ENCODE data around the gene FHAD1.

Gene FHAD1

DNA sequence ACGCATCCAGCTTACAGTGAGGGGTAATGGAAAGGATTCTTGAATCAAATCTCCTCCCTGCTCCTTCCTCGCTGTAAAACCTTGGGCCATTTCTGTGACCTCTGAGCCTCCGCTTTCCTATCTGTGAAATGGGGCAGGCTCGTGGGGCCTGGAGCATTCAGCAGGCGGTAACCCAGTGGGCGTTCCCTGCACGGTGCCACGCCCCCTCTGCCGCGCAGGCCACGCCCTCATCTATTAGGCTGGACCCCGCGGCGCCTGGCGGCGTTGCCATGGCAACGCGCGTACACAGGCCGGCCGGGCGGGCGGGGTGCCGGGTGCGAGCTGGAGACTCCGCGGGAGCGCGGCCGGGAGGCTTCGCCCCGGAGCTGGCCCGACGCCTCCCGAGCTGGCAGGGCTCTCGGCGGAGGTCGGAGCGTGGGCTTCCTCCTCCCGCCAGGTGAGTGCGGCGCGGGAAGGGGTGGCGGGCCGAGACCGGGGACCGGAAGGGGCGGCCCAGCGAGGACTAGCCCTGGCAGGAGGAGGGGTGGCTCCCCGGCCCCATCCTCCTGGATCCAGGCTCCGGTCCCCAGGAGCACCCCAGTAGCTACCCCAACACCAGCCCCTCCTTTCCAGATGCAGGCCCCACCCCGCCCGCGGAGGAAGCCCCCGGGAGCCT lies at the start of gene FHAD1:
Gene FHAD1 (plus strand): TSS at position 264 of the 655 bp plus-strand sequence. CDS start 4,562 bp downstream, outside the sequence.
- DNase-seq: peak; percentile 50

DNA sequence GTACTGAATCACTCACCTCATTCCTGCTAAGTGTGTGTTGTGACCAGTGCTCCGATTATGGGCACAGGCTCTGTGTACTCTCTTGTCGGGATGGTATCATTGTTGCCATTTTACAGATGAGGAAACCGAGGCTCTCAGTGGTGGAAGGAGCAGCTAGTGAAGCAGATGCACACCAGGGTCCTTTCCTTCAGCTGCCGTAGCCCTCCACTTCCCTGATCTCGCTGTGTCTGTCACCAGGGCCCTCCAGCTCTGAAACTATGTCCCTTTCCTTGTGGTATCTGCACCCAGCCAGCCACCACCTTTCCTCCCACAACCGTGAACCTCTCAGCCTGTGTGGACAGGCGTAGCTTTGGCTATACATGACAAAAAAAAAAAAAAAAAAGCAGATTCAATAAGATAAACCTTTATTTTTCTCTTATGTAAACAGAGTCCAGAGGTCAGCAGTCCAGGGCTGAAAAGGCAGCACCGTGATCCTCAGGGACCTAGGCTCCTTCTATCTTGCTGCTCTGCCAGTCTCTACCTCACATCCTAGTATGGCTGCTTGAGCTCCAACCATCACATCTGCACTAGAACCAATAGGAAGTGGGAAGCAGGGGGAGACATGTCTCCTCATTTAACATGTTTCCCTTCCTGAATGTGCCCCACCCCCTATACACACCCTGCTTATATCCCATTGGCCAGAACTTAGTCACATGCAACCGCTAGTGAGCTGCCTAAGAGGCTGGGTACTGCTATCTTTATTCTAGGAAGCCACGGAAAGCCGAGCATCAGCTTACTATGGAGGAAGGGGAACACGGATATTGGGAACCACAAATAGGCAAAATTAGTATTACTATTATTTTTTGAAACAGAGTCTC lies 49.2 kb upstream of the FHAD1 start:
- DNase-seq: no peak

DNA sequence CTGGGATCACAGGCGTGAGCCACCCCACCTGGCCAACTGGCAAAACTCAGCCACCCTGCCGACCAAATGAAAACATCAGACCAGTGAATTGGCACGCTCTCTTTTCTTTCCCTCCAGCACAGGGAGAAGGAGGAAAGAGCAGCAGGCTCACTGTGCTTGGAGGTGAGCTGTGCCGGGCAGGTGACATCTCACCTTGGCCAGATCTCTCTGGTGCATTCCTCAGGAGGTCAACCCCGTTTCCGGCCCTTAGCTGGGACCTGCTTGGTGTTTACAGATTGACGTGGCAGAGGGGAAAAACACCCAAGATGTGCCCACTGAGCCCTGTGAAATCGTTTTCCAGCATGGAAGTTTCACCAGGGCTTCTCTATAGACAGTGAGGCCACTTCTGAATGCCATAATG lies 48.3 kb upstream of the FHAD1 start:
- DNase-seq: no peak

DNA sequence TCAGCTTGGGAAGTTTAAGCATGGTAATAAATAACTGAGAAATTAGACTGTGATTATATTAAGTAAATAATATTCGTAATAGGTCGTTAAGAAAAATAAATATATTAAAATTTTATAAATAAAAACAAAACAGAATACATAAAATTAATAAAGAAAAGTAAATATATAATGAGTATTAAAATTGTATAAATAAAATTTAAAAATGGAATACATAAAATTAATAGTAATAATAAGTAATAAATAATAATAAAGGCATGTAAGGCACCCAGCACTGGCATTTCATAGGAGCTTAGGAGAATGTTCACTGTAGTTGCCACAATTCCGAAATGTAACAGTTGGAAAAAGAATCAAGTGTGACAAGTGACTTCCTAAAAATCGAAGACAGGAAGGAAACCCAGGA lies 45.8 kb upstream of the FHAD1 start:
- DNase-seq: no peak

DNA sequence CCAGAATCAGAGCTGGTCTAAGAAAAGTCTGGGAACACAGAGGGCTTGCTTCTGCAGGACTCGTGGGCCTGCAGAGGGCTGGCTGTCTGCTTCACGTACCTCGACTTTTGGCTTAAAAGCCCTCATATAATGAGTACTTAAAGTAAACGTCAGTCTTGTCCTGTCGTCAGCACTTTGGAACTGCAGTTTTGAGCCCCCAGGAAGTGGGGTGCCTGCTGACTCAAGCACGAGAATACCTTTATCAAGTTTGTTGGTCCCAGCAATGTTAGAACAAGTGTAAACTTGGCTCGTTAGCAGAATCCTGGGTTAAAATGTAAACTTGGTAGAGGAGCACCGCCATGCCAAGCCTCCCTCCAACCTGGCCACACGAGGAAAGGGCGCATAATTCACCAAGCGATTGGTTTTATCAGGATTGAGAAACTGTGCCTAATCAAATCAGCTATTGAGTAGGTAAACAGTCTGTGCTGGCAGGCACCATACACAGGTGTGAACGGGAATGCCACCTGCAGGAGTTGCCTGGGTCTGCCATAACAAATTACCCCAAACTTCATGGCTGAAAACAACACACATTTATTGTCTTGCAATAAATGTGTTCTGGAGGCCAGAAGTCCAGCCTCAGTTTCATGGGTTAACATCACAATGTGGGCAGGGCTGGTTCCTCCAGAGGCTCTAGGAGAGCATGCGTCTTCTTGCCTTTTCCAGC lies 45.0 kb upstream of the FHAD1 start:
- DNase-seq: no peak

DNA sequence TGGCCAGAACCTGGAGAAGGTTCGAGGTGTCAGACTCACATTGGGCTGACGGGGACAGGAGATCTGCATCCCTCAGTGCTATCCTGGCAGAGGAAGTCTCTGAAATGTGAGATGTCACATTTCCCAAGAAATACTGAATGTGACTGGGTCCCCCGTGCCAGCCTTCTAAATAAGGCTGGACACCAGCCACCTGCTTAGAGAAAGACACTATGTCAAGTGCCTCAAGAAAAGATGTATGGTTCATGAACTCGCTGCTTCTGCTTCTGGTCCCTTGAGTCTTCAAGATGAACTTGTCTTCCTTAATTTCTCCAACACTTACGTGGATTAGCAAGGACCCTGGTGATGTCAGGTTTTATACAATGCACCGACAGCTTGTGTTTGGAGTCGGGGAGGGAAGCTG lies 42.1 kb upstream of the FHAD1 start:
- no peak for DNase-seq

DNA sequence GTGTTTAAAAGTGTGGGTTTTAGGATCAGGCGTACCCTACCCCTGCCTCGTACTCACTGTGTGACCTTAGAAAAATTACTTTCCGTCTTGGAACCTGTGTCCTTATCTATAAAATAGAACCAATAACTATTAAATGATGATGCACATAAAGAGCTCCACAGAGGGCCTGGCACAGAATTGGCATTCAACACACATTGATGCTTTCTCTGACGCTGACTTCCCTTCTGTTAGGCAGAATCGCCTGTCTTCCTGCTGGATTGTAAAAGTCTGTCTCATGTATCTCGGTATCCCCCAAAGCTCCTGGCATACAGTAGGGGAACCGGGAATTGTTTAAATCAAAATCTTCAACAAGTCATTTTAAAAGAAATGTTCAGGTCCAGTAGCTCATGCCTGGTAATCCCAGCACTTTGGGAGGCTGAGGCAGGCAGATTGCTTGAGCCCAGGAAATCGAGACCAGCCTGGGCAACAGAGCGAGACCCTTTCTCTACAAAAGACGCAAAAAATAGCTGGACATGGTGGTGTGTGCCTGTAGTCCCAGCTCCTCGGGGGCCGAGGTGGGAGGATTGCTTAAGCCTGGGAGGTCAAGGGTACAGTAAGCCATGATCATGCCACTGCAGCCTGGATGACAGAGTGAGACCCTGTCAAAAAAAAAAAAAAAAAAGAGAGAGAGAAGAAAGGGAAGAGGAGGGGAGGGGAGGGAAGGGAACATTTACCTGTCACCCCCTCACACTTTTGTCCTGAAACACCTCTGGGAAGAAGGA lies 41.3 kb upstream of the FHAD1 start:
- no peak for DNase-seq

DNA sequence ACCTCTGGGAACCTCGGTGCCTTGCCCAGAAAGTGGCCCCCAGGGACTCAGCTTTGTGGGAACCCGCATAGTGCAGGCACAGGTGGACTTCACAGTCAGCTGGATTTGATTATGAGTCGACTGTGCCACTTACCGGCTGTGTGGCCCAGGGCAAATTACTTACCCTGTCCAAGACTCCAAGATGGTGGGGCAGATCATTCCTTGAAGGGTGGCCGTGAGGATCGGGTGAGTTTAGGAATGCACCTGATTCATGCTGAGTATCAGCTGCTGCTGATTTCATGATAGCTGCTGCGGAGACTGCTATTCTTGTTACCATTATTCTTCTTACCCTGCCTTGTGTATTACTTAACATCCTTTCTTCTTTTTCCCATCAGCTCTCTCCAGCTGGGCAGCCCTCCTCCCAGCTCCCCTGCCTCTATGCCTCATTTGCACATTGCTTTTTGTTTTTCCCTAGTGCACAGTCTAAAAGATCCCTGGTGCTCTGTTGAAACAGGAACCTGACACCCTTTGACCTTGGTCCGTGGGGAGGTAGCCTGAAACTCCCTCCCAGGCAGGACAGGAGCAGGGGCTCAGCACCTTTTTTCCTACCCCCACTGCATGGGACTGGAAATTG lies 40.5 kb upstream of the FHAD1 start:
- no peak for DNase-seq

DNA sequence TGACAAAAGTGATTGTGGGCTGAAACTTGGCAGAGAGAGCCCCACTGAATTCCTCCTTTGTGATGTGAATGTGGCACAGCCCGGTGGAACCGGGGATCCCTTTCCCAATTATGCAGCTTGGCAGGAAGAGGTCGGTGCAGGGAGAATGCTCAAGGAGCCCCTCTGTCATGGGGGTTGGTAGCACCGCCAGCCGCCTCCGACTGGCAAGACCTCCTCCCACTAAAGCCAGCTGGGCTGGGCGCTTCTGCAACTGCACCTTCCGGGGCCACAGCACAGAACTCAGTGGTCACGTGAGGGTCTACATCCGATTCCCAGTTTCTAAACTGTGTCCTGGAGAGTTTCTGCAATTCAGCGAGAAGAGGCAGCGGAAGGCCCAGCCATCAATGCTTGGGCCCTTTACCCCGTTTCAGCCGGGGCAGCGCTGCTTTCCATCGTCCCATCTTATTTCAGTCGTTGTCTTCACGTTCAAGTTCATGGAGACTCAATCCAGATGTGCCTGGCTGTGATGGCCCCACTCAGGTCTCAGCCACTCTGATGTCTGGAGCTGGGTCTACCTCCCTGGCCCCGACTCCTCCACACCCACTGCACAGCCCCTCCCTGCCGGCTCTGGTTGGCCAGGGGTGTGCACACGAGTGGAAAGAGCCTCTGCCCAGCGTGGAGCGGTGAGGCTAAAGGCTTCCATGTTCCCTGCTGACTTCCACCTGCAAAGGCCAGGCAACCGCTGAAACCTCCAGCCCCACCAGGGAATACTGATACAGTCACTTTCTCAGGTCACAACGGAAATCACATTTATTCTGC lies 39.8 kb upstream of the FHAD1 start:
- no peak for DNase-seq

DNA sequence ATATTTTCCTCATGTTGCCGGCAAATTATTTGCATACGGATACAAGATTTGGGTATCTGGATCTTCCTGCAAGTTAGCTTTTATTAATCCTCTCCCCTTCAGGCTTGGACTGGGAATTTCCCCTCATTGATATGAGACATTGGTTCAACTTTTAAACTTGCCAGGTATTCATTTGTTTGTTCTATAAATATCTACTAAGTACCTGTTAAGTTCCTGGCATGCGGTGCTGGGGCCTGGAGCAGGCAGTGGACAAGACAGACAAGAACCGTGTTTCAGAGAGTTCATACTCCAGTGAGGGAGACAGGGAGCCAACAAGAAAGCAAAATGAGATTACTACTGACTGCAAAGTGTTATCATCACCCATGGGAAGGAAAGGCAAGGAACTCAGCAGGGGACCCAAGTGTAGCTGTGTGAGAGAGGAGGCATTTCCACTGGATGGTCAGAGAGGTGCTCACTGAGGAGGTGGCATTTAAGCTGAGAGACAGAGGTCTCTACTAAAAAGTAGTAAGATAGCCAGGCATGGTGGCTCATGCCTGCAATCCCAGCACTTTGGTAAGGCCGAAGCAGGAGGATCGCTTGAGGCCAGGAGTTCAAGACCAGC lies 39.1 kb upstream of the FHAD1 start:
- no peak for DNase-seq

DNA sequence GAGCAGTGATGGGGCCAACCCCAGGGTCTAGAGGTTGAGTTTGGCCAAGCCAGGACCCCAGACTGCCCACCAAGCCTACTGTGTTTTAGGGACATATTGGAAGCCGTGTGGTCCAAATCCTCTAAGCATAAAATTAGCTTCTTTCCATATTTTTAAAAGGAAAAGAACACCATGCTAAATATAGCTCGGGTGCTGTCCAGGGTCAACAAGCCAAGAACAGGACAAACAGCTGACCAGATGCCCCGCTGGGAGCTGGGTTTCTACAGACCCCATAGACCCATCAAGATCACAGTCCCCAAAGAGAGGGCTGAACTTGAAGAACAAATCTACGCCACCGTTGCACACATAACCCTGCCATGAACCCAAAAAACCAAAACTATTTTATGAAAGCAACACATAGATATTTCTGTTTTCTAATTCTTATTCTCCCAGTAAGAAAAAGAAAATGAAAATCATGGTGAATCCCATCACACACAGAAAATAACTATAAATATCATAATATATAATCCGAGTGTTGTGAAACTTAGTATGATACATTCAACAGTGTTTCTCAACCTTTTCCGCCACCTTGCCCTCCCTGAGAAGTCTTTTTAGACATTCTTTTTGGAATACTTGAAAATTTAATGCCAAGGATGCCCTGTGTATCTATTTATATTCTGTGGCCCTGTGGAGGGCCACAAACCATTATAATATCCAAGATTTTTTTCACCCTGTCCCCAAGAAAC lies 36.2 kb upstream of the FHAD1 start:
- DNase-seq: no peak

DNA sequence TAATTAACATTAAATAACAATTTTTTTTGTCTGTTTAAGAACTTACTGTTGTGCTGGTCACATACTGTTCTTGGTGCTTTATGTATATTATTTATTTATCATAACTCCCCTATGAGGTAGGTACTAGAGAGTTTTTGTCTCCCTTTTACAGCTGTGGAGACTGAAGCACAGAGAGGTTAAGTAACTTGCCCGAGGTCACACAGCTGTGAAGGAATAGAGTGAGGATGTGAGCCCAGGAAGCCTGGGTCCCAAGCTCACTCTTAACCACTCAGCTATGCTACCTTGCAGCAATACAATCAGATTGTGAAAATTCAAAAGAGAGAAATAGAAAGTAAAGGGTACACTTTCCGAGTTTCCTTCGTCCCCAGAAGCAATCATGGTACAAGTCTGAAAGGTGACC lies 35.6 kb upstream of the FHAD1 start:
- DNase-seq: no peak

DNA sequence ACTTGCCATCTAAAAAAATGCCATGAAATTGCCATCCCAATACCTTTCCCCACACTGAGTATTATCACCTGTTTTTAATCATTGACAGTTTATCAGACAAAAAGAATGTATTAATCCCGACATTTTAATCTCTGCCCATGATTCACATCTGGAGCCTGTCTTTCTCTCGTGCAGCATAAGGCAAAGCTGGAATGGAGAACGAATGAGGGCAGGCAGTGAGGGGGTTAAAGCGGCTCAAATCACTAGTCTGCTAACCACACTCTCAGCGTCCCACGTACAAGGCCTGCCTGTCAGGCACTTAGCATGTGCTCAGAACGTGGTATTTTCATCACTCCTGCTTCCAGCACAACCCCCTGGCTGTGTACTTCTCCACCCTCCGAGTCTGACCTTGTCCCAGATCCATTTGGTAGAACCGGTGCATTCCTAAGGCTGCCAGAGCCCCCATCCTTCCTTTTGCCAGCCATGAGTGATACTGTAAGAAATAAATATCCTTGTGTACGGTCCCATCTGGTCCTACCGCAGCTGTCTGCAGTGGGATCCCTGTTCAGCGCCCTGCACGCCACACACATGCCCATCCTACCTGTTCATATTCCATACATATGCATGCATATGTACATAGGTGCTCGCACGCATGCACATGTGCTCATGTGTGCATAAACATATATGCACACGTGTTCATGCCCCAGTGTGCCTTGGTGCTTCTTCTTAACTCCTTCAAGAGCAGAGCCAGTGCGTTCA lies 34.6 kb upstream of the FHAD1 start:
- DNase-seq: no peak

DNA sequence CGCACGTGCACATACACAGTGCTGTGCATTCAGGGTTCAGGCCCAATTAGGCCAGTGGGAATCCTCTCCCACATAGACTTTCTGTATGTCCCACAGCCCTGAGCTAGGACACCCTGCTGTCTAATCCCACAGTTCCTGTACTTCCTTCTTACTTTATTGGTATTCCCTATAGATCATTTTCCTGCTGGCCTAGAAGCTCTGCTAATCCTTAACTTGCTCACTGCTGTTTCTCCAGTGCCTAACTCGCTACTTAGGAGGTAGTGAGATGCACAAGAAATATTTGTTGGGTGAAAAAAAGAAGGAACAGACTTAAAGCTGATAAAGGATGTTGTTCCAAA lies 34.1 kb upstream of the FHAD1 start:
- no peak for DNase-seq

DNA sequence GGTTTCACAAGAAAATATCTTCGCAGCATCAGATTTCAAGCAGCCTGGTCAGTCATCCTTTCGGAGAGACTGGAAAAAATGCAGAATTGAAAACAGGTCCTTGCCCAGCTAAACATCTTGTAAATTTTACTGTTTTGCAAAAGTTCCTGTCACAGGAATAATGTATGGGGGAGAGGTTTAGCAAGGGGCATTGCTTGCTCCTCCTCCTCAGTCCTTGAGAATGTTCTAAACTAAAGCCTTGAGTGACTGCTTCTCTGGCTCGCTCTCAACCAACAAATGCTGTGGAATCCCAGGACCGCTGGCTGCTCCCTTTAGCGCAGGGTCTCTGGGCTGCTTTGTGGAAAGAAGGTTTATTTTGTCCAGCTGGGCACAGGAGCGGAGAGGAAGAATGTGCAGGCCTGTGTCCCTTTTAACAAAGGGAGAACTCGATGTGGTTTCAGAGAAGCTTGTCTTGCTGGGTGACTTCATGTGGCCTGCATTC lies 33.6 kb upstream of the FHAD1 start:
- no peak for DNase-seq

DNA sequence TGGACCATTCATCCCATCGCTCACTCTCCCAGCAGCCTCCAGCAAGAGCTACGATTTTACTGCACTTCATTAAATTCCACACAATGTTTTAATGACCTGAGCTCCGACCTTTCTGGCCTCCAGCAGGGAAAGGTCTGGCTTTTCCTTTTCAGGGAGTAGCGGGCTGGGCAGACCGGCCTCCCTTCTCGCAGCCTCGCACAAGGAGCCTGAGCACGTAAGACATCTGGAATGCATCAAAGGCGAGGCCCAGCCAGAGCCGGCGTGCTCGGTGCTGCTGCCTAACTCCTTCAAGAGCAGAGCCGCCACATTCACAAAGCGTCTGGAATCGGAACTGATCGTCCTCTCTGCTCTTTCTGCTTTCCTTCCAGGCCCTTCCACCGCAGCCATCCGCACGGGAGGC lies 32.5 kb upstream of the FHAD1 start:
- no peak for DNase-seq

DNA sequence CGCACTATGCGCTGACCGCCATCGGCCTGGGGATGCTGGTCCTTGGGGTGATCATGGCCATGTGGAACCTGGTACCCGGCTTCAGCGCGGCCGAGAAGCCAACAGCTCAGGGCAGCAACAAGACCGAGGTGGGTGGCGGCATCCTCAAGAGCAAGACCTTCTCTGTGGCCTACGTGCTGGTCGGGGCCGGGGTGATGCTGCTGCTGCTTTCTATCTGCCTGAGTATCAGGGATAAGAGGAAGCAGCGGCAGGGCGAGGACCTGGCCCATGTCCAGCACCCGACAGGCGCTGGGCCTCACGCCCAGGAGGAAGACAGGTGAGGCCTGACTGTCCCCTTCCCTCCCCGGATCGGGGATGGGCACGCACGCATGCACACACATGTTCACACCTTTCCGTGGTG lies 31.9 kb upstream of the FHAD1 start:
- DNase-seq: no peak

DNA sequence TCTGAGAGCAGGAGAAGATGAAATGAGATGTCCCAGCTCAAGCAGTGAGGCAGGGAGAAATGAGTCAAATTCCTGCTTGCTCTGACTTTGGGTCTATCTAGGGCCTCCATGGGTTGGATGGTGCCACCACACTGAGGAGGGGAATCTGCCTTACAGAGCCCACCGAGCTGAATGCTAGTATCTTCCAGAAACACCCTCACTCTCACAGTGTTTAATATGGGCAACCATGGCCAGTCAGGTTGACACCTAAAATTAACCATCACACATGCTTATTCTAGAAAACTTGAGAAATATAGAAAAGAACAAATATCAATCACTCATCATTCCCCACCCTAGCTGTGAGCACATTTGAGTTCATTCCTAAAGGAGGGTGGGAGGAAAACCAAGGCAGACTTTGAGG lies 29.4 kb upstream of the FHAD1 start:
- no peak for DNase-seq

DNA sequence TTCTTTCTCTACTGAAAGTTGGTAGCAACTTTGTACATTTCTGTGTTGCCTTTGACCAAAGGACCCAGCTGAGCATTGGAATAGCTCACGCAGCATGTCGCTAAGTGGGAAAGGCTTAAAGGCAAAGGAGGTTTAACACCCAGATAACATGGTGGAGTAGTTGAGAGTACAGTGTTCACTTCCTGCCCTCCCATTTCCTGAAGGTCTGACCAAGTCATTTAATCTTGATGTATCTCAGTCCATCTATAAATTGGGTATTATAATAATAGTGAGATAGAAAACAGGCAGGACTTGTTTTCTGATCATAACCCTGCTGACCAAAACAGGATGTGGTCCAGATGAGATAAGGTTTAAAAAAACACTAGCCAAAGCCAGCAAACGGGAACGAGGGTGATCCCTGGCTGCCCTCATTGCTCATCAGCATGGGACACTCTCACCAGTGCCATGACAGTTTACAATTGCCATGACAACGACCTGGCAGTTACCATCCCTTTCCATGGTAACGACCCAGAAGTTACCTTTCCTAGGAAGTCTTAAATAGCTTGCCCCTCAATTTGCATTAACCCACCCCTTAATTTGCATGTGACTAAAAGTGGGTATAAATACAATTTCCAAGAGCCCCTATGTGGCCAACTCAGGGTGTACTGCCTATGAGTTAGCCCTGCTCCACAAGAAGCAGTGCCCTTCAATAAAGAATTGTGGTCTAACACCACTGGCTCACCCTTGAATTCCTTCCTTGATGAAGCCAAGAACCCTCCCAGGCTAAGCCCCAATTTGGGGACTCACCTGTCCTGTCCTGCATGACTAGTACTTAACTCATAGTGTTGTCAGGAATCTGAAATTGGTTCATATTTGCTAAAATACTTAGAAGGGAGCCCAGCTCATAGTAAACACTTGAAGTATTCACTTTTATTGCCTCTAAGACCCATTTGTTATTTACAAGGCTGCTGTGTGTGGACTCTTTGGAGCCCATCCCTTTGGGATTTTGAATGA lies 28.4 kb upstream of the FHAD1 start:
- DNase-seq: no peak
